ENCODE measurements around the gene METRN. TPM values are rescaled to one million over a fixed set of nuclear protein-coding genes. Genes with fewer than 3 reads are reported as not detected.
A peak's percentile ranks its signal among the peaks of the same experiment; 100 is the strongest.

The METRN gene
- polyA plus RNA-seq, 3 donors, result 0.97 to 5.4 (median 1.7) TPM

DNA sequence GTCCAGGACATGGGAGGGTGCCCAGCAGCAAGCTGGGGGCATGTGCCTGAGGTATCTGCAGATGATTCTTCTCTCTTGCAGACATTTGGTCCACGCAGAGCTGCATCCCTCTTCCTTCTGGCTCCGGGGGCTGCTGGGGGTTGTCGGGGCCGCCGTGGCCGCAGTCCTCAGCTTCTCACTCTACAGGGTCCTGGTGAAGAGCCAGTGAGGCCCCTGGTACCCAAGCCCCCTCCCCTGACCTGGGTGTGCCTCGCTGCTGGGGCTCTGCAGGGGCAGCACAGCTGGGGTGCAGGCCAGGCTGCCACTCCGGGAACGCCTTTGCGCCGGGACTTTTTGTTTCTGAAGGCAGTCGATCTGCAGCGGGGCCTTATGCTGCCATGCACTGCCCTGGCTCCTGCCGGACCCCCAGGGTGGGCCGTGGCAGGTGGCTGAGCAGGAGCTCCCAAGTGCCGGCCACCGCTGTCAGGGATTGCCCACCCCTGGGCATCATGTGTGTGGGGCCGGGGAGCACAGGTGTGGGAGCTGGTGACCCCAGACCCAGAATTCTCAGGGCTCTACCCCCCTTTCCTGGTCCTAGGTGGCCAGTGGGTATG lies 41.4 kb upstream of the METRN start:
- peaks cover 16% of the 10 kb centered on the region for H3K79me2 ChIP-seq (ENCODE audit: insufficient read depth, low read length)
- Mint-ChIP-seq H3K9me3 (peaks cover 0 to 5% (median 0%) of the 10 kb centered on the region in 7 donors), H3K27me3 (ENCODE audit: low read depth in 3 of 3) (peaks cover 20 to 37% (median 23%) of the 10 kb centered on the region in 3 donors), H3K27ac (no peak overlapping the region), H3K4me1 (peaks cover 15% of the 10 kb centered on the region), H3K4me3 (no peak overlapping the region), H3K36me3 (peaks cover 30 to 47% of the 10 kb centered on the region in 2 donors)
- peaks cover 3 to 30% of the 10 kb centered on the region in 2 donors for H3K27me3 ChIP-seq (ENCODE audit: control insufficient read depth in 2 of 2, insufficient read depth in 2 of 2, low read length in 2 of 2)
- no peak overlapping the region for H3K4me2 ChIP-seq (replicated peaks; ENCODE audit: extremely low read depth, low read length, poor library complexity, severe bottlenecking)
- H3K9me3 ChIP-seq (replicated peaks in 1 of 2; ENCODE audit: control insufficient read depth in 1 of 2, insufficient read depth in 1 of 2, low read length in 2 of 2), result no peaks in the 10 kb centered on the region
- H3K36me3 ChIP-seq (replicated peaks in 1 of 2; ENCODE audit: control insufficient read depth in 1 of 2, insufficient read depth in 2 of 2, low read length in 2 of 2), result peaks cover 48 to 50% of the 10 kb centered on the region in 2 donors
- intact Hi-C loops (cut with micrococcal nuclease), result no loop called here
- peaks cover 16 to 22% of the 10 kb centered on the region in 2 donors for H3K4me1 ChIP-seq (ENCODE audit: control insufficient read depth in 1 of 2, insufficient read depth in 2 of 2, low read length in 2 of 2)
- H4K20me1 ChIP-seq (ENCODE audit: insufficient read depth, low read length), result peaks cover 59% of the 10 kb centered on the region
- TF ChIP-seq CTCF (IDR thresholded peaks at IDR 0.05), result no peak
- H3K4me3 ChIP-seq (replicated peaks in 1 of 3; ENCODE audit: low read depth in 2 of 3, low read length in 3 of 3), result no peak overlapping the region
- H3K27ac ChIP-seq (ENCODE audit: low read depth in 1 of 2, low read length in 2 of 2), result no peak overlapping the region
- 93% methylated on average over 17 of the region's 18 CpGs for WGBS (ENCODE audit: insufficient coverage)
- no peak overlapping the region for H3K9ac ChIP-seq (ENCODE audit: insufficient read depth, low read length, poor library complexity, severe bottlenecking)
- no peak overlapping the region for H2AFZ ChIP-seq (ENCODE audit: insufficient read depth, low read depth, low read length, poor library complexity, severe bottlenecking)
- DNase-seq, result no peak

GRCh38 chr16:674214-674881 lies 40.6 kb upstream of the METRN start:
- Histone ChIP-seq H3K4me3 (replicated peaks in 1 of 3; ENCODE audit: low read depth in 2 of 3, low read length in 3 of 3) (no peak overlapping the region), H2AFZ (ENCODE audit: insufficient read depth, low read depth, low read length, poor library complexity, severe bottlenecking) (no peak overlapping the region), H3K36me3 (replicated peaks in 1 of 2; ENCODE audit: control insufficient read depth in 1 of 2, insufficient read depth in 2 of 2, low read length in 2 of 2) (peaks cover 46 to 49% of the 10 kb centered on the region in 2 donors), H4K20me1 (ENCODE audit: insufficient read depth, low read length) (peaks cover 51% of the 10 kb centered on the region), H3K27me3 (ENCODE audit: control insufficient read depth in 2 of 2, insufficient read depth in 2 of 2, low read length in 2 of 2) (peaks cover 3 to 30% of the 10 kb centered on the region in 2 donors), H3K4me1 (ENCODE audit: control insufficient read depth in 1 of 2, insufficient read depth in 2 of 2, low read length in 2 of 2) (peaks cover 12 to 19% of the 10 kb centered on the region in 2 donors), H3K79me2 (ENCODE audit: insufficient read depth, low read length) (peaks cover 7% of the 10 kb centered on the region), H3K9ac (ENCODE audit: insufficient read depth, low read length, poor library complexity, severe bottlenecking) (no peak overlapping the region), H3K9me3 (replicated peaks in 1 of 2; ENCODE audit: control insufficient read depth in 1 of 2, insufficient read depth in 1 of 2, low read length in 2 of 2) (no peaks in the 10 kb centered on the region), H3K27ac (ENCODE audit: low read depth in 1 of 2, low read length in 2 of 2) (no peak overlapping the region), H3K4me2 (replicated peaks; ENCODE audit: extremely low read depth, low read length, poor library complexity, severe bottlenecking) (no peak overlapping the region)
- DNase-seq, result no peak
- no peak overlapping the region for H3K4me3 Mint-ChIP-seq
- peaks cover 11% of the 10 kb centered on the region for H3K4me1 Mint-ChIP-seq
- TF ChIP-seq CTCF (IDR thresholded peaks at IDR 0.05), result no peak
- intact Hi-C loops (cut with micrococcal nuclease), result no loop called here
- H3K27me3 Mint-ChIP-seq (ENCODE audit: low read depth in 3 of 3), result peaks cover 19 to 38% (median 23%) of the 10 kb centered on the region in 3 donors
- peaks cover 0 to 5% (median 0%) of the 10 kb centered on the region in 7 donors for H3K9me3 Mint-ChIP-seq
- WGBS (ENCODE audit: insufficient coverage), result 93% methylated on average over 17 of the region's 22 CpGs
- peak overlapping the region in 2 of 7 donors; percentile 16 to 78 for H3K27ac Mint-ChIP-seq
- peaks cover 30 to 46% of the 10 kb centered on the region in 2 donors for H3K36me3 Mint-ChIP-seq
